Right lobe of liver (tissue), 4 donors: ENCODE results near the gene ZCCHC14.

Experiments used
- POLR2A ChIP-seq: fragments of 450-650 bp; IDR thresholded peaks from one replicate; pipeline ENCODE4 v1.6.1; 2017; ENCODE audit warnings: antibody characterized with exemption, mild to moderate bottlenecking
- TF ChIP-seq, protein P1 (sequence below), 4 donors: fragments of 200-600 bp in 3 of 4; fragments of 450-650 bp in 1 of 4; IDR thresholded peaks; one replicate each; pipeline versions ENCODE4 v1.5.1 to v1.8.0; 2016 to 2022; ENCODE audit warnings: antibody characterized with exemption in 4 of 4, mild to moderate bottlenecking in 2 of 4
- donor health status: DM: no; HTN: no; CAD: no.
- donor health status: DM: no; HTN: no; CAD: no.
- donor health status: DM: no; HTN: yes; CAD: no.

DNA sequence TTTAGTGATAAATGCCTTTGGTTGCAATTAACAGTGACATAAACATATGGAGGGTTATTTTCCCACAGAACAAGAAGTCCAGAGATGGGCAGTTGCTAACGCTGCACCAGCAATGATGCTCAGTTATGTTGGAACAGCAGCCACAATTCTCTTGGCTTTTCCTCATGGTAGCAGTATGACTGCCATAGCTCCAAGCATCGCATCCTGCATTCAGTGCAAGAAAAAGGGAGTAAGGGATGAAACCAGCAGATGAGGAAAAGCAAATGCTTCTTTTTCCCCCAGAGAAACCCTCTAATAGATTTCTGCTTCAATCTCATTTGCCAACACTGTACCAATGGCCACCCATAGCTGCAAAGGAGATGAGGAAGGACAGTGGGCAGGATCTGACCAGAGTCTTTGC, 13.0 kb upstream of the ZCCHC14 start:
- TF ChIP-seq, protein P1, sequence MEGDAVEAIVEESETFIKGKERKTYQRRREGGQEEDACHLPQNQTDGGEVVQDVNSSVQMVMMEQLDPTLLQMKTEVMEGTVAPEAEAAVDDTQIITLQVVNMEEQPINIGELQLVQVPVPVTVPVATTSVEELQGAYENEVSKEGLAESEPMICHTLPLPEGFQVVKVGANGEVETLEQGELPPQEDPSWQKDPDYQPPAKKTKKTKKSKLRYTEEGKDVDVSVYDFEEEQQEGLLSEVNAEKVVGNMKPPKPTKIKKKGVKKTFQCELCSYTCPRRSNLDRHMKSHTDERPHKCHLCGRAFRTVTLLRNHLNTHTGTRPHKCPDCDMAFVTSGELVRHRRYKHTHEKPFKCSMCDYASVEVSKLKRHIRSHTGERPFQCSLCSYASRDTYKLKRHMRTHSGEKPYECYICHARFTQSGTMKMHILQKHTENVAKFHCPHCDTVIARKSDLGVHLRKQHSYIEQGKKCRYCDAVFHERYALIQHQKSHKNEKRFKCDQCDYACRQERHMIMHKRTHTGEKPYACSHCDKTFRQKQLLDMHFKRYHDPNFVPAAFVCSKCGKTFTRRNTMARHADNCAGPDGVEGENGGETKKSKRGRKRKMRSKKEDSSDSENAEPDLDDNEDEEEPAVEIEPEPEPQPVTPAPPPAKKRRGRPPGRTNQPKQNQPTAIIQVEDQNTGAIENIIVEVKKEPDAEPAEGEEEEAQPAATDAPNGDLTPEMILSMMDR (IDR thresholded peaks at IDR 0.05): no peak
- TF ChIP-seq POLR2A: no peak
